OCI-LY3 (cell line): ENCODE data around the gene CECR2.

Experiments
- CTCF ChIP-seq: fragments of 200-600, 300-600 bp; sonication (generic); IDR thresholded peaks from 2 replicates; pipeline ENCODE4 v1.5.1; 2014; ENCODE audit warnings: antibody characterized with exemption, low read length, low read depth
- EZH2phosphoT487 ChIP-seq: fragments of 200-600 bp; shearing (Covaris generic); IDR thresholded peaks from 2 replicates; pipeline ENCODE4 v1.6.1; 2018; ENCODE audit warnings: antibody characterized with exemption, mixed run types, low read depth

GRCh38 chr22:17431179-17431578 is 61.9 kb downstream of the CECR2 start:
- TF ChIP-seq CTCF (no peak), EZH2phosphoT487 (no peak)
